HG02588 (cell line): ENCODE data around the gene C22orf39.

Source experiments
- ATAC-seq: cut with Tn5 transposase; IDR thresholded peaks from one replicate; pipeline ENCODE4 v1.9.1; 2021; ENCODE audit warnings: mild to moderate bottlenecking, moderate library complexity; ENCODE audit not compliant: unreplicated experiment

The C22orf39 gene

GRCh38 chr22:19447330-19448075 lies at the start of gene C22orf39:
TSS of gene C22orf39 (minus strand) at chr22:19447711. CDS start at chr22:19447688, 23 bp downstream.
- peak; percentile 73 for ATAC-seq

GRCh38 chr22:19497245-19497644 lies 49.7 kb upstream of the C22orf39 start:
- no peak for ATAC-seq

- ATAC-seq: no peak
Measured at GRCh38 chr22:19496324-19496630, 48.8 kb upstream of the C22orf39 start.

GRCh38 chr22:19495562-19496323 lies 48.2 kb upstream of the C22orf39 start:
- no peak for ATAC-seq

- no peak for ATAC-seq
Measured at GRCh38 chr22:19494676-19495173, 47.2 kb upstream of the C22orf39 start.

- ATAC-seq: no peak
Measured at GRCh38 chr22:19494001-19494560, 46.6 kb upstream of the C22orf39 start.

- no peak for ATAC-seq
Measured at GRCh38 chr22:19492504-19493174, 45.1 kb upstream of the C22orf39 start.

- no peak for ATAC-seq
Measured at GRCh38 chr22:19490628-19491230, 43.2 kb upstream of the C22orf39 start.

- no peak for ATAC-seq
Measured at GRCh38 chr22:19488884-19489843, 41.7 kb upstream of the C22orf39 start.

GRCh38 chr22:19488285-19488684 lies 40.8 kb upstream of the C22orf39 start:
- ATAC-seq: no peak

- ATAC-seq: no peak
Measured at GRCh38 chr22:19483481-19484244, 36.2 kb upstream of the C22orf39 start.

GRCh38 chr22:19482297-19482696 lies 34.8 kb upstream of the C22orf39 start:
- ATAC-seq: no peak

GRCh38 chr22:19480789-19481188 lies 33.3 kb upstream of the C22orf39 start:
- no peak for ATAC-seq

GRCh38 chr22:19480173-19480568 lies 32.7 kb upstream of the C22orf39 start:
- ATAC-seq: no peak

GRCh38 chr22:19479355-19480172 lies 32.1 kb upstream of the C22orf39 start, which contains the start of gene CDC45:
TSS of gene CDC45 (plus strand) at chr22:19479920. CDS start at chr22:19479969, 49 bp downstream.
- peak; percentile 81 for ATAC-seq

GRCh38 chr22:19478901-19479354 lies 31.4 kb upstream of the C22orf39 start, which contains the start of gene UFD1:
TSS of gene UFD1 (minus strand) at chr22:19479193. CDS start at chr22:19479085, 108 bp downstream.
- peak; percentile 42 for ATAC-seq

- no peak for ATAC-seq
Measured at GRCh38 chr22:19478045-19478900, 30.8 kb upstream of the C22orf39 start.
